ENCODE measurements around the gene ERRFI1.

The ERRFI1 gene

DNA sequence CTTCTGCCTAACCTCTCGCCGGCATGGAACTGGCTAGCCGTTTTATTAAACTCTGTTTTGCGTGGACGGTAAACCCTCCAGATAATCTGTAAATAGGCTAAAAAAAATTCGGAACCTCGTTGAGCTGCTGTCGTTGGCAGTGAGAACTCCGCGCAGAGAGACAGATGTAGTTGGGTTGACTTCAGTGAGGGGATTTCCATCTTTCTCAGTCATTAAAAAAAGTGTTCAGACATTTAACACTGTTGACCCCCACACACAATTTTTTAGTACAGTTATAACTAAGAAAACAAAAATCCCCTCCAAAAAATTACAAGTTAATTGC, 64.1 kb downstream of the ERRFI1 start:
- Mint-ChIP-seq H3K36me3 (peaks cover 26% of the 10 kb centered on the region), H3K9me3 (no peaks in the 10 kb centered on the region), H3K4me3 (peak overlapping the region; percentile 96), H3K27ac (peak overlapping the region; percentile 97), H3K27me3 (no peaks in the 10 kb centered on the region), H3K4me1 (peaks cover 36% of the 10 kb centered on the region)
- peak; percentile 22 for ATAC-seq

All from stimulated activated memory B cell treated with anti-CD40 and anti-IgM and Interleukin-4, amounts not matched to agents 10 μg/mL and 1 μg/mL and 100 μg/mL, for 72 hours (primary cell).